Measurements from ENCODE around the gene ATP6V0C.
"Not testable (repeated sequence)": the region's sequence is repeated elsewhere in the genome, so short reads cannot be mapped to it uniquely, and the experiment has no call there.

ATP6V0C gene

DNA sequence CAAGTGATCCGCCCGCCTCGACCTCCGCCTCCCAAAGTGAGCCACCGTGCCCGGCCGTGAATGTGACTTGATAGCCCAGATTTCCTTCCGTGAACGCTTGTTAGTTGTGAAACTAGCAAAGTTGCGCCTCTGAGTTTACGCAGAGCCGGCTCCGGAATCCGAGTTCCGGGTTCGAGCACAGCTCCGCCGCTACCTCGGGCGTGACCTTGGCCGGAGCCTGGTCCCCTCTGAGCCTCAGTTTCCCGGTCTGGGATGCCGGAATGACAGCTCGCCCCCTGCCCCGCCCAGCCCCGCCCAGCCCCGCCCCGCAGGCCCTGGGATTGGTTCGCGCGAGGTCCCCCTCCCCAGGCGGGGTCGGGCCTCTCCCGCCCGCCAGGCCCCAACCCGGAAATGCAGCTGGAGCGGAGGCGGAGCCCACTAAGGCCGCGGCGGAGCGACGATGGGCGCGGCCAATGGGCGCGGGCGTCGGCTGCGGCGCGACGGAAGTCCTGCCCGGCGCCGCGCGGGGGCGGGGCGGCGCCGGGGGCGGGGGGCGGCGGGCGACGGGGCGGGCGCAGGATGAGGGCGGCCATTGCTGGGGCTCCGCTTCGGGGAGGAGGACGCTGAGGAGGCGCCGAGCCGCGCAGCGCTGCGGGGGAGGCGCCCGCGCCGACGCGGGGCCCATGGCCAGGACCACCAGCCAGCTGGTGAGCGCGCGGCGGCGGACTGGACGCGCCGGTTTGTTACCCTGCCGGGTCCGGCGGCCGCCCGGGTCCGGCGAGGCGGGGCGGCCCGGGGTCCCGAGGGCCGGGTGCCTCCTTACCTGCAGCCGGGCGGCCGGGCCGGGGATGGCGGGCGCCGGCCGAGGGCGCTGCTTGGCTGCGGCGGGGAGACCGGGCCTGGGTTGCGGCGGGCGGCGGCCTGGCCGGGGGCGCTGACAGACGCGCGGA, 24.0 kb downstream of the ATP6V0C start, which contains the start of gene PDPK1:
TSS of gene PDPK1 (plus strand) at position 571 of the 929 bp plus-strand sequence. CDS start at position 663, 92 bp downstream.
- peak within 1 kb of the TSS; percentile 55 for H3K27ac ChIP-seq (ENCODE audit: low read depth, low read length, poor library complexity, severe bottlenecking)
- H3K9ac ChIP-seq (ENCODE audit: low read length) = peak within 1 kb of the TSS; percentile 75
- H3K4me3 ChIP-seq (ENCODE audit: low read depth, low read length, poor library complexity, severe bottlenecking) = peak within 1 kb of the TSS; percentile 74
- no peaks in the 10 kb centered on the region for H3K9me2 ChIP-seq (ENCODE audit: low read depth, low read length)
- peak within 1 kb of the TSS; percentile 91 for H3K4me2 ChIP-seq (ENCODE audit: low read length)
- H3K36me3 ChIP-seq (ENCODE audit: insufficient read depth, low read length) = peaks cover 9% of the 10 kb centered on the region; the same call in 1 of the 2 replicates
- no peaks in the 10 kb centered on the region for H4K20me1 ChIP-seq (ENCODE audit: insufficient read depth, low read length)
- H3F3A ChIP-seq (ENCODE audit: insufficient read depth, low read length) = no peaks in the 10 kb centered on the region
- H3K27me3 ChIP-seq (ENCODE audit: insufficient read depth, low read length) = no peaks in the 10 kb centered on the region
- H3K4me1 ChIP-seq (ENCODE audit: insufficient read depth, low read length, severe bottlenecking) = peaks cover 36% of the 10 kb centered on the region
- H3K9me3 ChIP-seq (ENCODE audit: low read length) = no peaks in the 10 kb centered on the region
- H3K79me2 ChIP-seq (ENCODE audit: insufficient read depth, low read length) = peaks cover 12% of the 10 kb centered on the region
- TF ChIP-seq, protein P1, sequence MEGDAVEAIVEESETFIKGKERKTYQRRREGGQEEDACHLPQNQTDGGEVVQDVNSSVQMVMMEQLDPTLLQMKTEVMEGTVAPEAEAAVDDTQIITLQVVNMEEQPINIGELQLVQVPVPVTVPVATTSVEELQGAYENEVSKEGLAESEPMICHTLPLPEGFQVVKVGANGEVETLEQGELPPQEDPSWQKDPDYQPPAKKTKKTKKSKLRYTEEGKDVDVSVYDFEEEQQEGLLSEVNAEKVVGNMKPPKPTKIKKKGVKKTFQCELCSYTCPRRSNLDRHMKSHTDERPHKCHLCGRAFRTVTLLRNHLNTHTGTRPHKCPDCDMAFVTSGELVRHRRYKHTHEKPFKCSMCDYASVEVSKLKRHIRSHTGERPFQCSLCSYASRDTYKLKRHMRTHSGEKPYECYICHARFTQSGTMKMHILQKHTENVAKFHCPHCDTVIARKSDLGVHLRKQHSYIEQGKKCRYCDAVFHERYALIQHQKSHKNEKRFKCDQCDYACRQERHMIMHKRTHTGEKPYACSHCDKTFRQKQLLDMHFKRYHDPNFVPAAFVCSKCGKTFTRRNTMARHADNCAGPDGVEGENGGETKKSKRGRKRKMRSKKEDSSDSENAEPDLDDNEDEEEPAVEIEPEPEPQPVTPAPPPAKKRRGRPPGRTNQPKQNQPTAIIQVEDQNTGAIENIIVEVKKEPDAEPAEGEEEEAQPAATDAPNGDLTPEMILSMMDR (IDR thresholded peaks at IDR 0.05; ENCODE audit: low read length) = no peak
- TF ChIP-seq EZH2 (IDR thresholded peaks at IDR 0.05; ENCODE audit: borderline replicate concordance, low read length) = no peak
- H2AFZ ChIP-seq (ENCODE audit: low read length) = no peak within 1 kb of the TSS

DNA sequence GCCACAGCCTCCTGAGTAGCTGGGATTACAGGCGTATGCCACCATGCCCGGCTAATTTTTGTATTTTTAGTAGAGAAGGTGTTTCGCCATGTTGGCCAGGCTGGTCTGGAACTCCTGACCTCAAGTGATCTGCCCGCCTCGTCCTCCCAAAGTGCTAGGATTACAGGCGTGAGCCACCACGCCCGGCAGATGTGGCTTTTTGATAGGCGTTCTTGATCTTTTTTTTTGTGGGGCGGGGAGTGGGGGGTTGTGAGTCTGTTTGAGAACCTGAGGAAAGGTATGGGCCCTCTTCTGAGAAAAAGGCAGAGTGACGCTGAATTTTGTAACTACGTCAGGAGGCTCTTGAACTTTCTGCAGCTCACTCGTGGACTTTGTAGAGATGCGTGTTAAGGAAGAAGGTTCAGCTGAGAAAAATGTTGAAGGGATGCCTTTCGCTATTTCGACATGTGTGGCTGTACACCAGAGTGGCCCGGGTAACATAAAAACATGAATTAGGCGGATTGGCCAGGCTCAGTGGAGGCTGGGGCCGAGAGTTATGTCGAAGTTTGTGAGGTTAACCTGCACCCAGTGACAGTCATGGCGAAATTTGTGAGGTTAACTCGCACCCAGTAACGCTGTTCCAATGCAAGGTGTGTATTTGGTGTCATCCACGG, 25.6 kb downstream of the ATP6V0C start:
- H3K27ac ChIP-seq (ENCODE audit: low read depth, low read length, poor library complexity, severe bottlenecking) = peak overlapping the region; percentile 63
- not testable (repeated sequence) for H3K9me2 ChIP-seq (ENCODE audit: low read depth, low read length); H3F3A ChIP-seq (ENCODE audit: insufficient read depth, low read length); H3K9me3 ChIP-seq (ENCODE audit: low read length); H2AFZ ChIP-seq (ENCODE audit: low read length); H4K20me1 ChIP-seq (ENCODE audit: insufficient read depth, low read length); H3K27me3 ChIP-seq (ENCODE audit: insufficient read depth, low read length); H3K36me3 ChIP-seq (ENCODE audit: insufficient read depth, low read length)
- peak overlapping the region; percentile 52; the same call in 1 of the 2 replicates for H3K9ac ChIP-seq (ENCODE audit: low read length)
- peak overlapping the region; percentile 70 for H3K4me3 ChIP-seq (ENCODE audit: low read depth, low read length, poor library complexity, severe bottlenecking)
- H3K79me2 ChIP-seq (ENCODE audit: insufficient read depth, low read length) = peaks cover 20% of the 10 kb centered on the region
- H3K4me1 ChIP-seq (ENCODE audit: insufficient read depth, low read length, severe bottlenecking) = peaks cover 32% of the 10 kb centered on the region
- peak overlapping the region; percentile 91 for H3K4me2 ChIP-seq (ENCODE audit: low read length)

DNA sequence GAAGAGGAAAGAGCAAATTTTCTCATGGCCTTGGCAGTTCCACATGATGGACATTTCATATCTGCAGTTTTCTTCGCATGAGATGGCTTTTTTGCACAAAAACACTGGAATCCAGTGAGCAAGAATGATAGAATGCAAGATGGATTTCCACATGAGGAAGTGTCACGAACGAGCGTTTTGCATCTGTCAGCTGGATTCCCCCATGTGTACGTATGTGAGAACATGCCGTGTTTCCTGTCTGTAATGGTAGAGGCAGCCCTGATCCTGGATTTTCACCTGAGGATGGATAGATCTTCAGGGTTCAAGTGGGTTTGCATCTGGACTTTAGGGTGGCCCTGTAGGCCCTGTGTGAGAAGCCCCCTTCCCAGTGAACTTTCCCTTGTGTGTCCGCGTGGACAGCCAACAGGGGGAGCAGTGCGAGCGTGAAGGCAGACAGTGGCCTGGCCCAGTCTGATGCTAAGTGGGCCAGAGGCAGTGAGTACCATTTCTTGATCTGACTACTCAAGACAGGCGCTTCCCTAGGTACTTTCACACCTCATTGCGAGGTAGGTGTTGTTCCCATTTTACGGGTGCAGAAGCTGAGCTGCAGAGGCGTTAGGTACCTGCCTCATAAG, 26.2 kb downstream of the ATP6V0C start:
- not testable (repeated sequence) for H3K9me3 ChIP-seq (ENCODE audit: low read length); H2AFZ ChIP-seq (ENCODE audit: low read length); H4K20me1 ChIP-seq (ENCODE audit: insufficient read depth, low read length); H3F3A ChIP-seq (ENCODE audit: insufficient read depth, low read length); H3K9me2 ChIP-seq (ENCODE audit: low read depth, low read length); H3K27me3 ChIP-seq (ENCODE audit: insufficient read depth, low read length); H3K36me3 ChIP-seq (ENCODE audit: insufficient read depth, low read length)
- H3K9ac ChIP-seq (ENCODE audit: low read length) = peak overlapping the region; percentile 52; the same call in 1 of the 2 replicates
- H3K27ac ChIP-seq (ENCODE audit: low read depth, low read length, poor library complexity, severe bottlenecking) = peak overlapping the region; percentile 63
- H3K4me2 ChIP-seq (ENCODE audit: low read length) = peak overlapping the region; percentile 91
- peaks cover 26% of the 10 kb centered on the region for H3K79me2 ChIP-seq (ENCODE audit: insufficient read depth, low read length)
- H3K4me3 ChIP-seq (ENCODE audit: low read depth, low read length, poor library complexity, severe bottlenecking) = peak overlapping the region; percentile 70
- H3K4me1 ChIP-seq (ENCODE audit: insufficient read depth, low read length, severe bottlenecking) = peaks cover 32% of the 10 kb centered on the region
- TF ChIP-seq, protein P1 (IDR thresholded peaks at IDR 0.05; ENCODE audit: low read length) = peak; percentile 50

DNA sequence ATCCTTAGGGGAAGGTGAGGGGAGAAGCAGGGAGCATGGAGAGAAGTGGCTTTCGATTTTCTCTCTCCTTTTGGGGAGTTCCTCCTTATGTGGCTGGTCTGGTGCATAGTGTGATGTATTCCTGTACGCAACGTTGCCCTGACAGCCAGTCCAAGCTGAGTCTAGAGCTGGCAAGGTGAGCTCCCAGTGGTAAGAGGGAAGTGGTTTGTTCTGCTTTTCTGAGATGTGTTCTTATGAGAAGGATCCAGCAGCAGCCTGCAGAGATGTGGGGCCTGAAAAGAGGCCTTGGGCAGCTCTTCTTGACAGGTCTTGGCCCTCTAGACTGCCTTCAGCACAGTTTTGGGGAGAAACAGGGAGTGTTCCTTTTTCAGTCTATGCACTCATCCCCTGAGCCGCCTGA, 27.2 kb downstream of the ATP6V0C start:
- H3K9me2 ChIP-seq (ENCODE audit: low read depth, low read length); H4K20me1 ChIP-seq (ENCODE audit: insufficient read depth, low read length): not testable (repeated sequence)
- H3K4me2 ChIP-seq (ENCODE audit: low read length) = peak overlapping the region; percentile 91; the same call in 1 of the 2 replicates

DNA sequence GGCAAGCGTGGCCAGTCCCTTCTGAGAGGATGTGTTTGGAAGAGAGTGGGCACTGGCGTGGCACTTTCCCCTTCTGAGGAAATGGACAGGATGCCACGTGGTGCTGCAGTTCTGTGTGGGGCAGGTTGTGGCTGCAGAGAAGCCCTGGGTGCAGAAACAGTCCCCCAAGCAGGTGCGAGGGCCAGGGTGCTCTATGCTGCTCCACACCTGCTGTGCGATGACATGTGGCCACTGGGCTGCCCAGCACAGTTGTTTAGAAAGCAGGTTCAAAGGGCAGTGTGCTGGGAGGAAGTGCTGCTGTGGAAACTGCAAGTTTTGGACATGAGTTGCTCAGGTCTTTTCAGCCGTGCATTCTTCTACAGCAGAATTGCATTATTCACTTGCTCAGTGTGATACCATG, 27.7 kb downstream of the ATP6V0C start:
- not testable (repeated sequence) for H3K9ac ChIP-seq (ENCODE audit: low read length); H3K9me3 ChIP-seq (ENCODE audit: low read length); H3K36me3 ChIP-seq (ENCODE audit: insufficient read depth, low read length); H4K20me1 ChIP-seq (ENCODE audit: insufficient read depth, low read length); H3K9me2 ChIP-seq (ENCODE audit: low read depth, low read length); H3F3A ChIP-seq (ENCODE audit: insufficient read depth, low read length); H2AFZ ChIP-seq (ENCODE audit: low read length); H3K27me3 ChIP-seq (ENCODE audit: insufficient read depth, low read length)
- H3K4me1 ChIP-seq (ENCODE audit: insufficient read depth, low read length, severe bottlenecking) = peaks cover 39% of the 10 kb centered on the region
- H3K79me2 ChIP-seq (ENCODE audit: insufficient read depth, low read length) = peaks cover 38% of the 10 kb centered on the region
- peak overlapping the region; percentile 46; the same call in 1 of the 2 replicates for H3K4me2 ChIP-seq (ENCODE audit: low read length)
- peak overlapping the region; percentile 69 for H3K27ac ChIP-seq (ENCODE audit: low read depth, low read length, poor library complexity, severe bottlenecking)
- H3K4me3 ChIP-seq (ENCODE audit: low read depth, low read length, poor library complexity, severe bottlenecking) = peak overlapping the region; percentile 18

More for the DNA sequence above, 27.2 kb downstream of the ATP6V0C start:
- peak overlapping the region; percentile 69 for H3K27ac ChIP-seq (ENCODE audit: low read depth, low read length, poor library complexity, severe bottlenecking)
- not testable (repeated sequence) for H3K36me3 ChIP-seq (ENCODE audit: insufficient read depth, low read length); H3K9ac ChIP-seq (ENCODE audit: low read length); H2AFZ ChIP-seq (ENCODE audit: low read length); H3K9me3 ChIP-seq (ENCODE audit: low read length); H3F3A ChIP-seq (ENCODE audit: insufficient read depth, low read length); H3K27me3 ChIP-seq (ENCODE audit: insufficient read depth, low read length)
- H3K4me1 ChIP-seq (ENCODE audit: insufficient read depth, low read length, severe bottlenecking) = peaks cover 36% of the 10 kb centered on the region
- H3K79me2 ChIP-seq (ENCODE audit: insufficient read depth, low read length) = peaks cover 36% of the 10 kb centered on the region
- H3K4me3 ChIP-seq (ENCODE audit: low read depth, low read length, poor library complexity, severe bottlenecking) = peak overlapping the region; percentile 18

Data from OCI-LY1 (cell line).